Measurements from ENCODE around the gene SMYD3. TPM values are rescaled to one million over a fixed set of nuclear protein-coding genes. Genes with fewer than 3 reads are reported as not detected.

SMYD3 gene
- total RNA-seq, 3 donors from 2014 or later (not counting 1 experiment from before 2014, with no cell fraction given): 43.6 to 48.0 (median 46.1) TPM

DNA sequence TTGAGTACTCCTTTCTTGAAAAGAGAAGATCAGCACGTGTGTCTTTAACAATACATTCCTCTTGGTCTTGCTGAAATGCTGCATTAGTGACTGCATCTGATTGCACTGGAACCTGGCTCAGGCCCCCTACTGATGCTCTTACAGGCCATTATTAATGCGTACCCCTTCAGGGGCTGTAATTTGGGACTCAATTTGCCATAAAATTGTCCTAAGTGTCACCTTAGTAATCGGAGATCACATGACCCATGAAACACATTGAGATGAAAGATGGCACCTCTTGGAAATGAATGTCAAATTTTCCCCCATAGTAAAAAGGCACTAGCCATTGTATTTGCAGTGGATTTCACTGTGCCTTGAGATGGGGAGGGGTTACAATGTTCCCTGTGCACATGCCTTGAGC, 789.0 kb downstream of the SMYD3 start:
- no peaks in the 10 kb centered on the region for H3K27me3 ChIP-seq (ENCODE audit: control insufficient read depth, insufficient read depth, low read length)
- H3K9me3 ChIP-seq (ENCODE audit: control insufficient read depth, insufficient read depth, low read length): no peaks in the 10 kb centered on the region
- no peak overlapping the region for H3K4me3 Mint-ChIP-seq
- TF ChIP-seq, protein P1, sequence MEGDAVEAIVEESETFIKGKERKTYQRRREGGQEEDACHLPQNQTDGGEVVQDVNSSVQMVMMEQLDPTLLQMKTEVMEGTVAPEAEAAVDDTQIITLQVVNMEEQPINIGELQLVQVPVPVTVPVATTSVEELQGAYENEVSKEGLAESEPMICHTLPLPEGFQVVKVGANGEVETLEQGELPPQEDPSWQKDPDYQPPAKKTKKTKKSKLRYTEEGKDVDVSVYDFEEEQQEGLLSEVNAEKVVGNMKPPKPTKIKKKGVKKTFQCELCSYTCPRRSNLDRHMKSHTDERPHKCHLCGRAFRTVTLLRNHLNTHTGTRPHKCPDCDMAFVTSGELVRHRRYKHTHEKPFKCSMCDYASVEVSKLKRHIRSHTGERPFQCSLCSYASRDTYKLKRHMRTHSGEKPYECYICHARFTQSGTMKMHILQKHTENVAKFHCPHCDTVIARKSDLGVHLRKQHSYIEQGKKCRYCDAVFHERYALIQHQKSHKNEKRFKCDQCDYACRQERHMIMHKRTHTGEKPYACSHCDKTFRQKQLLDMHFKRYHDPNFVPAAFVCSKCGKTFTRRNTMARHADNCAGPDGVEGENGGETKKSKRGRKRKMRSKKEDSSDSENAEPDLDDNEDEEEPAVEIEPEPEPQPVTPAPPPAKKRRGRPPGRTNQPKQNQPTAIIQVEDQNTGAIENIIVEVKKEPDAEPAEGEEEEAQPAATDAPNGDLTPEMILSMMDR (IDR thresholded peaks at IDR 0.05): no peak
- DNase-seq: no peak
- no peaks in the 10 kb centered on the region for H3K27me3 Mint-ChIP-seq (ENCODE audit: low read depth in 2 of 2)
- no peak overlapping the region for H3K27ac Mint-ChIP-seq
- H3K4me1 Mint-ChIP-seq: no peaks in the 10 kb centered on the region
- H3K27ac ChIP-seq (ENCODE audit: low read length): no peak overlapping the region
- no peaks in the 10 kb centered on the region for H3K36me3 ChIP-seq (ENCODE audit: control insufficient read depth, insufficient read depth, low read length)
- H3K4me1 ChIP-seq (ENCODE audit: control insufficient read depth, insufficient read depth, low read length): no peaks in the 10 kb centered on the region
- H3K36me3 Mint-ChIP-seq: no peaks in the 10 kb centered on the region
- 92% methylated on average over 3 of the region's 3 CpGs for WGBS (ENCODE audit: insufficient coverage)
- H3K9me3 Mint-ChIP-seq: no peaks in the 10 kb centered on the region
- H3K4me3 ChIP-seq (ENCODE audit: low read length): no peak overlapping the region
- ATAC-seq: no peak
- intact Hi-C loops (cut with micrococcal nuclease): no loop called here

DNA sequence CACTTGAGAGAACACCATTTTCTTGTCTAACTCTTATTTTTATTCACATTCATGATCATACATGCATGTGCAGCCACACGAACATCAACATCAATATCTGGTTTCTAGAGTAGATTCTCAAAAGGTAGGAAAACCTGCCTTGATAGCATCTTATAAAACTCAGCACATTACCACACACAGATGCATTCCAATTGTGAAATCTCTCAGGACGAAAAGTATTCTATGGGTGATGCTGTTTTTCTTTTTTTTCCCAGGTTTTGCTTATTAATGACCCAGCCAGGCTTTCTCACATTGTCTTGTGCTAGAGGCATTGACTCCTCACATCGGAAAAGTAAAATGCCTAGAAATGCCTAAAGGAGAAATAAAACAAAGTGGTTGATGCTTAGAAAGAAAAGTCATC, 789.5 kb downstream of the SMYD3 start:
- intact Hi-C loops (cut with micrococcal nuclease): no loop called here
- Histone ChIP-seq H3K27ac (ENCODE audit: low read length) (no peak overlapping the region), H3K4me1 (ENCODE audit: control insufficient read depth, insufficient read depth, low read length) (no peaks in the 10 kb centered on the region), H3K4me3 (ENCODE audit: low read length) (no peak overlapping the region), H3K9me3 (ENCODE audit: control insufficient read depth, insufficient read depth, low read length) (no peaks in the 10 kb centered on the region), H3K36me3 (ENCODE audit: control insufficient read depth, insufficient read depth, low read length) (no peaks in the 10 kb centered on the region), H3K27me3 (ENCODE audit: control insufficient read depth, insufficient read depth, low read length) (no peaks in the 10 kb centered on the region)
- no peak for ATAC-seq
- no peaks in the 10 kb centered on the region for H3K27me3 Mint-ChIP-seq (ENCODE audit: low read depth in 2 of 2)
- no peaks in the 10 kb centered on the region for H3K36me3 Mint-ChIP-seq
- H3K27ac Mint-ChIP-seq: no peak overlapping the region
- no peaks in the 10 kb centered on the region for H3K9me3 Mint-ChIP-seq
- H3K4me3 Mint-ChIP-seq: no peak overlapping the region
- H3K4me1 Mint-ChIP-seq: no peaks in the 10 kb centered on the region
- 80% methylated on average over 2 of the region's 3 CpGs for WGBS (ENCODE audit: insufficient coverage)
- no peak for DNase-seq
- TF ChIP-seq, protein P1 (IDR thresholded peaks at IDR 0.05): no peak

DNA sequence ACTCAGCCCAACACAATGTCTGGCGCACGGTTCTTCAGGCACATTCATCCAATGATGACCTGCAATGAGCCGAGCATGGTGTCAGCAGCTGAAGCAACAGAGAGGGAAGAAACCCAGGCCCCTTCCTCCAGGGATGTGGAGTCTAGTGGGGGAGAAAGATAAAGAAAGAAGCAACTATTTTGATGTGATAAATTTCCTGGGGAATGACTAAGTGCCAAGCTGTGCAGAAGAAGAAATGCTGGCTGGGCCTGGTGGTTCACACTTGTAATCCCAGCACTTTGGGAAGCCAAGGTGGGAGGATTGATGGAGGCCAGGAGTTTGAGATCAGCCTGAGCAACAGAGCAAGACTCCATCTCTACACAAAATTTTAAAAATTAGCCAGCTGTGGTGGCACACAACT, 790.5 kb downstream of the SMYD3 start:
- H3K4me3 ChIP-seq (ENCODE audit: low read length): no peak overlapping the region
- intact Hi-C loops (cut with micrococcal nuclease): no loop called here
- H3K27ac Mint-ChIP-seq: no peak overlapping the region
- H3K27me3 ChIP-seq (ENCODE audit: control insufficient read depth, insufficient read depth, low read length): no peaks in the 10 kb centered on the region
- H3K36me3 ChIP-seq (ENCODE audit: control insufficient read depth, insufficient read depth, low read length): no peaks in the 10 kb centered on the region
- no peaks in the 10 kb centered on the region for H3K9me3 ChIP-seq (ENCODE audit: control insufficient read depth, insufficient read depth, low read length)
- DNase-seq: no peak
- H3K4me1 ChIP-seq (ENCODE audit: control insufficient read depth, insufficient read depth, low read length): no peaks in the 10 kb centered on the region
- TF ChIP-seq, protein P1 (IDR thresholded peaks at IDR 0.05): no peak
- H3K36me3 Mint-ChIP-seq: no peaks in the 10 kb centered on the region
- H3K9me3 Mint-ChIP-seq: no peaks in the 10 kb centered on the region
- WGBS (ENCODE audit: insufficient coverage): 100% methylated on average over 3 of the region's 3 CpGs
- H3K4me1 Mint-ChIP-seq: no peaks in the 10 kb centered on the region
- no peak overlapping the region for H3K4me3 Mint-ChIP-seq
- no peak overlapping the region for H3K27ac ChIP-seq (ENCODE audit: low read length)
- ATAC-seq: no peak
- H3K27me3 Mint-ChIP-seq (ENCODE audit: low read depth in 2 of 2): no peaks in the 10 kb centered on the region

DNA sequence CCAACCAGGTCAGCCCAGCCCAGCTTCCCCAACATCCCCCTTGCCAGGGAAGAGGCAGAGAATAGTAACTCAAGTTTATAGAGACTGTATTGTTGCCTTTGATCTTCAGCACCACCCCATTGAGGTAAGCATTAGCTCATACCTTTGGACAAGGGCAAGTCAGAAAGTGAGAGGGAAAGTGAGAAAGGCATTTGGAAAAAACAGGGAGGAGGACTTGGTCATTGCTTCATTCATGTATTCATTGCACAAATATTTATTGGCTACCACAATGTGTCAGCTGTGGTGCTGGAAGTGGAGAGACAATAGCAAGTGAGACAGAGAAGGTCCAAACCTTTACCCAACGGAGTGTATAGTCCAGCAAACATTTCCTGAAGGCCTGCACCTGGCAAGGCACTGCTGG, 791.1 kb downstream of the SMYD3 start:
- ATAC-seq (no peak), DNase-seq (no peak)
- Mint-ChIP-seq H3K36me3 (no peaks in the 10 kb centered on the region), H3K27me3 (ENCODE audit: low read depth in 2 of 2) (no peaks in the 10 kb centered on the region), H3K4me1 (no peaks in the 10 kb centered on the region), H3K9me3 (no peaks in the 10 kb centered on the region), H3K4me3 (no peak overlapping the region), H3K27ac (no peak overlapping the region)
- whole genome bisulfite sequencing (ENCODE audit: insufficient coverage): 89% methylated on average over 1 of the region's 1 CpG
- Histone ChIP-seq H3K36me3 (ENCODE audit: control insufficient read depth, insufficient read depth, low read length) (no peaks in the 10 kb centered on the region), H3K27ac (ENCODE audit: low read length) (no peak overlapping the region), H3K4me1 (ENCODE audit: control insufficient read depth, insufficient read depth, low read length) (no peaks in the 10 kb centered on the region), H3K27me3 (ENCODE audit: control insufficient read depth, insufficient read depth, low read length) (no peaks in the 10 kb centered on the region), H3K9me3 (ENCODE audit: control insufficient read depth, insufficient read depth, low read length) (no peaks in the 10 kb centered on the region), H3K4me3 (ENCODE audit: low read length) (no peak overlapping the region)
- intact Hi-C loops (cut with micrococcal nuclease): no loop called here
- TF ChIP-seq, protein P1 (IDR thresholded peaks at IDR 0.05): no peak

All from natural killer cell (primary cell).